ENCODE results near the gene FES.
"Not testable (repeated sequence)": the region's sequence is repeated elsewhere in the genome, so short reads cannot be mapped to it uniquely, and the experiment has no call there.

FES gene

DNA sequence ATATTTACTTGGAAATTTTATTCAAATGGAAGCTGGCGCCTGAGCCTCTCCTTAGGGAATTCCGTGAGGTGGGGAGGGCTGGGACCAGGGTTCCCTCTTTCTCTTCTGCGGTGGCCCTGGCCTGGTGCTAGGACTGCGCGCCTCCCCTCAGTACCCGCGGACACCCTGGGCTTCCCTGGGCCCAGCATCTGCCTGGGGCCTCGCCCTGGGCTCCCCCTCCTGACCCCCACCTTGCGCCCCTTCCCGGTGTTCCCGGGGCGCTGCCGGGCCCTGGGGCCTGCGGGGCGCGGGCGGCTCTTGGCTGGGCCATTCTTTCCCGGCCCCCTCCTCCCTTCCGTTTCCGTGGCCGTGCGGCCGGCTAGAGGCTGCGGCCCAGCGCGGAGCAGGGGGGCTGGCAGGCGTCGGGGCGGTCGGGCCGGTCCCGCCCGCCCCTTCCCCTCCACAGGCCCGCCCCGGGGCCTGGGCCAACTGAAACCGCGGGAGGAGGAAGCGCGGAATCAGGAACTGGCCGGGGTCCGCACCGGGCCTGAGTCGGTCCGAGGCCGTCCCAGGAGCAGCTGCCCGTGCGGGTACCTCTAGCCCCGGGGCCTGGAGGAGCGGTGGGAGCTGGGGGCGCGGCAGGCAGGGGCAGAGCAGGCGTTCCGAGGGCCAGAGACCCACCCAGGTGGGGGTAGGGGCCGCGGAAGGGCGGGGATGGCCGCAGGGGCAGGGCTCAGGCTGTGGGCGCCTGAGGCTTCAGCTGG, at the start of gene FES:
TSS of gene FES (plus strand) at position 529 of the 743 bp plus-strand sequence. CDS start 542 bp downstream, outside the sequence.
- Mint-ChIP-seq H3K36me3 (peaks cover 10 to 23% of the 10 kb centered on the region in 2 donors), H3K27ac (peak within 1 kb of the TSS; percentile 84), H3K4me3 (peak within 1 kb of the TSS; percentile 70 to 76), H3K27me3 (no peaks in the 10 kb centered on the region), H3K4me1 (peaks cover 13 to 34% of the 10 kb centered on the region in 2 donors), H3K9me3 (no peaks in the 10 kb centered on the region)
- no peak for DNase-seq
- ATAC-seq (replicated peaks), result peak; percentile 30 to 33

- H3K36me3 Mint-ChIP-seq, result no peaks in the 10 kb centered on the region
- no peak overlapping the region for H3K4me3 Mint-ChIP-seq
- ATAC-seq (replicated peaks) (no peak), DNase-seq (no peak)
- no peaks in the 10 kb centered on the region for H3K9me3 Mint-ChIP-seq
- peaks cover 0 to 11% of the 10 kb centered on the region in 2 donors for H3K27me3 Mint-ChIP-seq
- H3K27ac Mint-ChIP-seq, result no peak overlapping the region
- H3K4me1 Mint-ChIP-seq, result peaks cover 34 to 54% of the 10 kb centered on the region in 2 donors
Measured at GRCh38 chr15:90834626-90835025, 49.7 kb upstream of the FES start.

DNA sequence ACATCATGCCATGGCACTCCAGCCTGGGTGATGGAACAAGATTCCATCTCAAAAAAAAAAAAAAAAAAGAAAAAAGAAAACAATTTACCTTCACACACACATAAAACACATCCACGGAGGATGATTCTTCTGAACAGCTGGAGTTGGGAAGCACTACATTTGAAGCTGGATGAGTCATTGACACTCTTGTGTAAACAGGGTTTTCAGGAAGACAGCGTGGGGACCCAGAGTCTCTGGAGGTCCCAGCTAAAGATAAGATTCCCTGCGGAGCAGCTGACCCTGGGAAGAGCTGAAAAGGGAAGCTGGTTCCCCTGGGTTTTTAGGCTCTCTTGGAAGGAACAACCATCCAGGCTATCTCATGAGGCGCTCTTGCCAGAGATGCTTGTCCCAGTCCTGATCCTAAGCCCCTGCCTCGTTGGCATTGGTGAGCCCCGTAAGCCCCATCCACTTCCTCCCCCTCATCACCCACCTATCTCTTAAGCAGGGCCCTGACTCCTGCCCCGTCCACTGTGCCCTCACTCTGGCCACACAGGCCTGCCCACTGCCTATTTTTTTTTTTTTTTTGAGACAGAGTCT, 47.9 kb upstream of the FES start:
- Mint-ChIP-seq H3K4me3 (no peak overlapping the region), H3K27me3 (no peaks in the 10 kb centered on the region), H3K27ac (no peak overlapping the region), H3K9me3 (no peaks in the 10 kb centered on the region), H3K4me1 (peaks cover 27 to 46% of the 10 kb centered on the region in 2 donors), H3K36me3 (no peaks in the 10 kb centered on the region)
- ATAC-seq (replicated peaks) (no peak), DNase-seq (no peak)

- DNase-seq (no peak), ATAC-seq (replicated peaks) (no peak)
Measured at GRCh38 chr15:90837094-90837493, 47.2 kb upstream of the FES start.

GRCh38 chr15:90838139-90838538, 46.2 kb upstream of the FES start:
- peaks cover 30 to 46% of the 10 kb centered on the region in 2 donors for H3K4me1 Mint-ChIP-seq
- ATAC-seq (replicated peaks), result peak; percentile 80 to 88
- no peaks in the 10 kb centered on the region for H3K36me3 Mint-ChIP-seq
- H3K4me3 Mint-ChIP-seq, result peak overlapping the region; percentile 46 to 57
- no peaks in the 10 kb centered on the region for H3K27me3 Mint-ChIP-seq
- no peaks in the 10 kb centered on the region for H3K9me3 Mint-ChIP-seq
- peak; percentile 74 for DNase-seq
- peak overlapping the region; percentile 73 for H3K27ac Mint-ChIP-seq

More at GRCh38 chr15:90837094-90837493, 47.2 kb upstream of the FES start:
- no peak overlapping the region for H3K27ac Mint-ChIP-seq
- no peaks in the 10 kb centered on the region for H3K27me3 Mint-ChIP-seq
- H3K36me3 Mint-ChIP-seq, result no peaks in the 10 kb centered on the region
- H3K9me3 Mint-ChIP-seq, result no peaks in the 10 kb centered on the region
- H3K4me3 Mint-ChIP-seq, result no peak overlapping the region
- H3K4me1 Mint-ChIP-seq, result peaks cover 30 to 46% of the 10 kb centered on the region in 2 donors

DNA sequence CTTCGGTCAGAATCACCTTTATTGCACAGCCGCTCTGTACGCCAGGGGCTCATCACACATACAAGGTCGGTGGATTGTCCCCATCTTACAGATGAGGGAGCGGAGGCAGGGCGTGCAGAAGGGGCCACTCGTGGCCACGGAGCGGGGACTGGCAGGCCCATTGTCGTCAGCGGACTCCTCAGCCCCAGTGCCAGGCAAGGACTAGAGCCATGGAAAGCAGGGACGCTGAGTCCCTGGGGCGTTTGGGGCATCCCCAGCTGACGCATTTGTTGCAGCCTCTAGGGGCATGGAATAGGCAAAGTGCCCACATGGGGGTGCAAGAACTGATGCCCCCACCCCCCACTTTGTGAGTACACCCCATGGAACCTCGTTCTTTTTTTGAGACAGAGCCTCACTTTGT, 45.8 kb upstream of the FES start:
- no peaks in the 10 kb centered on the region for H3K27me3 Mint-ChIP-seq

DNA sequence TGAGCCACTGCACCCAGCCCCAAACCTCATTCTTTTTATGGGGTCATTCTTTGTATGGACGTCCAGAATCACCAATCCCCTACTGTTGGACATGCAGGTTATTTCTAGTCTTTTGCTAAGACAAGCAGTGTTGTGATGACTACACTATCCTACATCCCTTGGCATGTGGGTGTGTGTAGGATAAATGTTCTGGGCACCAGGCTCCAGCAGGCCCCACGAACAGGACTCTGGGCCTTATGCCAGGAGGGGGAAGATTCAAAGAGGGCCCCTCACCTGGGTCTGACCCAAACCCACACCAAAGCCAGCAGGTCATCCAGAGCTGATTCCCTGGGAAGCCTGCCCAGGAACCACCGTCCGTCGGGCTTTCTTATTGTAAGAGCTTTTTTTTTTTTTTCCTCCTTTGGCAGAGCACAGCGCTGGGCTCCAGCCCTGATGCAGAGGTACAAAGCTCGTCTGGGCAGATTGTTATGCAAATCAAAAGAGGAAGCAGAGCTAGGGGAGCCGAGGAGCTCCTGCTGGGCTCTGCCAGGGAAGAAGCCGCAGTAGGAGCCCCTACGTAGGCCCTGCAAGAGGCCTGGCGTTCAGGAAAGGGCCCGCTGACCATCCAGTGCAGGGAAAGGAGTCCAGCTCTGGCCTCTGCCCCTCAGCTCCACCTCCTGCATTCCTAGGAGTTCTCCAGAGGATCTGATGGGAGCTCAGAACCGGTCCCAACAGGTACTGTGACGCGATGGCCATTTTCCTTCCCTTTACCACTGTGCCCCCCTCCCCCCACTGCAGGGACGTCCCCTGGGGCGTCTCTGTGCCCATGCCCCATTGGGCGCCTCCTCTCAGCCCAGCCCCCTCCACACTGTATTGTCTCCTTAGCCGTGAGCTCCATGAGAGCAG, 44.9 kb upstream of the FES start:
- H3K36me3 Mint-ChIP-seq, result no peaks in the 10 kb centered on the region
- H3K9me3 Mint-ChIP-seq, result no peaks in the 10 kb centered on the region
- DNase-seq (no peak), ATAC-seq (replicated peaks) (peak; percentile 71 to 86)
- H3K27ac Mint-ChIP-seq, result peak overlapping the region; percentile 86
- no peaks in the 10 kb centered on the region for H3K27me3 Mint-ChIP-seq
- H3K4me3 Mint-ChIP-seq, result peak overlapping the region; percentile 69 to 79
- H3K4me1 Mint-ChIP-seq, result peaks cover 32 to 53% of the 10 kb centered on the region in 2 donors

More for the DNA sequence above, 45.8 kb upstream of the FES start:
- H3K36me3 Mint-ChIP-seq, result no peaks in the 10 kb centered on the region
- H3K9me3 Mint-ChIP-seq, result no peaks in the 10 kb centered on the region
- DNase-seq (no peak), ATAC-seq (replicated peaks) (no peak)
- H3K4me3 Mint-ChIP-seq, result peak overlapping the region; percentile 46 to 57
- H3K27ac Mint-ChIP-seq, result no peak overlapping the region
- peaks cover 30 to 46% of the 10 kb centered on the region in 2 donors for H3K4me1 Mint-ChIP-seq

- DNase-seq (no peak), ATAC-seq (replicated peaks) (no peak)
- Mint-ChIP-seq H3K4me3 (peak overlapping the region; percentile 69 to 79), H3K9me3 (no peaks in the 10 kb centered on the region), H3K27ac (peak overlapping the region; percentile 86), H3K36me3 (no peaks in the 10 kb centered on the region), H3K4me1 (peaks cover 39 to 55% of the 10 kb centered on the region in 2 donors), H3K27me3 (no peaks in the 10 kb centered on the region)
Measured at GRCh38 chr15:90840157-90840855, 44.0 kb upstream of the FES start.

GRCh38 chr15:90840954-90841353, 43.4 kb upstream of the FES start:
- Mint-ChIP-seq H3K9me3 (no peaks in the 10 kb centered on the region), H3K27ac (no peak overlapping the region), H3K27me3 (no peaks in the 10 kb centered on the region), H3K36me3 (no peaks in the 10 kb centered on the region), H3K4me3 (no peak overlapping the region), H3K4me1 (peaks cover 43 to 54% of the 10 kb centered on the region in 2 donors)
- no peak for DNase-seq
- no peak for ATAC-seq (replicated peaks)

DNA sequence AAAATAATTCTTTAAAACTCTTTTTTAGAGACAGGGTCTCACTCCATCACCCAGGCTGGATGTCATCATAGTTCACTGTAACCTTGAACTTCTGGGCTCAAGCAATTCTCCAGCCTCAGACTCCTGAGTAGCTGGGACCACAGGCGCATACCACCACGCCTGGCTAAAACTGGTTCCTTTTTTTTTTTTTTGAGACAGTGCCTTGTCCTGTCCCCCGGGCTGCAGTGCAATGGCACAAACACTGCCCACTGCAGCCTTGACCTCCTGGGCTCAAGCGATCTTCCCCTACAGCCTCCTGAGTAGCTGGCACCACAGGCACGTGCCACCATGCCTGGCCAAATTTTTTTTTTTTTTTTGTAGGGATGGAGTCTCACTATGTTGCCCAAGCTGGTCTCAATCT, 39.6 kb upstream of the FES start:
- DNase-seq (no peak), ATAC-seq (replicated peaks) (peak; percentile 41 to 47)
- Mint-ChIP-seq H3K4me1 (peaks cover 24 to 36% of the 10 kb centered on the region in 2 donors), H3K27me3 (no peaks in the 10 kb centered on the region), H3K4me3 (peak overlapping the region in 1 of 2 donors; percentile 44), H3K36me3 (peaks cover 0 to 3% of the 10 kb centered on the region in 2 donors), H3K27ac (peak overlapping the region; percentile 91), H3K9me3 (no peaks in the 10 kb centered on the region)

- Mint-ChIP-seq H3K36me3 (peaks cover 0 to 3% of the 10 kb centered on the region in 2 donors), H3K4me1 (peaks cover 20 to 29% of the 10 kb centered on the region in 2 donors), H3K27me3 (no peaks in the 10 kb centered on the region), H3K27ac (peak overlapping the region; percentile 91), H3K9me3 (no peaks in the 10 kb centered on the region), H3K4me3 (peak overlapping the region in 1 of 2 donors; percentile 44)
- DNase-seq, result peak; percentile 80
- peak; percentile 98 to 99 for ATAC-seq (replicated peaks)
Measured at GRCh38 chr15:90845201-90845949, 38.9 kb upstream of the FES start.

DNA sequence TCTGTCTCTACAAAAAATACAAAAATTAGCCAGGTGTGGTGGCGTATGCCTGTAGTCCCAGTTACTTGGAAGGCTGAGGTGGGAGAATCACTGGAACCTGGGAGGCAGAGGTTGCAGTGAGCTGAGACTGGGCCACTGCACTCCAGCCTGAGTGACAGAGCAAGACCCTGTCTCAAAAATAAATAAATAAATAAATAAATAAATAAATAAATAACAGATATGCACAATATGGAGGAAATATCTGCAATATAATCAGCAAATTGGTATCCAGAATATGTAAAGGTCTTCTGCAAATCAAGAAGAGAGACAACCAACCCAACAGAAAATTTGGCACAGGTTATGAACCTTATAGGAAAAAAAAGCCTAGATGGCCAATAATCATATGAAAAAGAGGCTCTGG, 34.9 kb upstream of the FES start:
- H3K4me1 Mint-ChIP-seq, result peaks cover 42 to 62% of the 10 kb centered on the region in 2 donors
- not testable (repeated sequence) for H3K9me3 Mint-ChIP-seq; H3K27me3 Mint-ChIP-seq; ATAC-seq (replicated peaks); H3K27ac Mint-ChIP-seq; H3K4me3 Mint-ChIP-seq; H3K36me3 Mint-ChIP-seq; DNase-seq

GRCh38 chr15:90851114-90851513, 33.2 kb upstream of the FES start:
- Mint-ChIP-seq H3K4me1 (peaks cover 43 to 65% of the 10 kb centered on the region in 2 donors), H3K36me3 (peaks cover 2 to 8% of the 10 kb centered on the region in 2 donors), H3K27ac (peak overlapping the region; percentile 77), H3K4me3 (no peak overlapping the region), H3K27me3 (no peaks in the 10 kb centered on the region), H3K9me3 (peaks cover 0 to 3% of the 10 kb centered on the region in 2 donors)
- DNase-seq (no peak), ATAC-seq (replicated peaks) (no peak)
